Measurements from ENCODE around the gene HSBP1. TPM values are rescaled to one million over a fixed set of nuclear protein-coding genes. Genes with fewer than 3 reads are reported as not detected.

HSBP1 gene
- total RNA-seq, 1 experiment from 2014 or later, result 235 TPM

- H3K9me3 Mint-ChIP-seq (ENCODE audit: unreplicated experiment), result peaks cover 15% of the 10 kb centered on the region
- Histone ChIP-seq H3K9me3 (0 out of 2 replicates have a peak, but pooled peaks cover 10% of the 10 kb centered on the region), H3K4me1 (no peaks in the 10 kb centered on the region; the same call in 1 of the 2 replicates), H3K4me3 (ENCODE audit: low read depth, low read length) (no peak overlapping the region), H3K27me3 (replicated peaks; ENCODE audit: control insufficient read depth, insufficient read depth, low read length) (no peaks in the 10 kb centered on the region), H3K36me3 (ENCODE audit: control insufficient read depth, insufficient read depth, low read length) (no peaks in the 10 kb centered on the region)
- H3K27ac Mint-ChIP-seq (ENCODE audit: unreplicated experiment), result no peak overlapping the region
- no peak for DNase-seq
- peaks cover 2% of the 10 kb centered on the region for H3K27me3 Mint-ChIP-seq (ENCODE audit: insufficient read depth, unreplicated experiment)
- no peak for TF ChIP-seq CTCF (IDR thresholded peaks at IDR 0.05; ENCODE audit: insufficient read depth in 1 of 2, low read depth in 1 of 2, low read length in 1 of 2, severe bottlenecking in 1 of 2, unreplicated experiment in 1 of 2)
- POLR2A ChIA-PET, result no interaction called here
- CTCF ChIA-PET, result no interaction called here
- BruUV-seq (replicated peaks), result no TSS peak
- H3K4me3 Mint-ChIP-seq (ENCODE audit: unreplicated experiment), result no peak overlapping the region
- intact Hi-C loops (cut with micrococcal nuclease; ENCODE audit: unreplicated experiment), result no loop called here
- H3K4me1 Mint-ChIP-seq (ENCODE audit: low read depth, unreplicated experiment), result no peaks in the 10 kb centered on the region
- no peaks in the 10 kb centered on the region for H3K36me3 Mint-ChIP-seq (ENCODE audit: insufficient read depth, unreplicated experiment)
Measured at GRCh38 chr16:83837566-83837965, 29.8 kb downstream of the HSBP1 start.

- Histone ChIP-seq H3K27me3 (replicated peaks; ENCODE audit: control insufficient read depth, insufficient read depth, low read length) (no peaks in the 10 kb centered on the region), H3K9me3 (0 out of 2 replicates have a peak, but pooled peaks cover 10% of the 10 kb centered on the region), H3K36me3 (ENCODE audit: control insufficient read depth, insufficient read depth, low read length) (no peaks in the 10 kb centered on the region), H3K4me3 (ENCODE audit: low read depth, low read length) (no peak overlapping the region), H3K4me1 (no peaks in the 10 kb centered on the region; the same call in 1 of the 2 replicates)
- intact Hi-C loops (cut with micrococcal nuclease; ENCODE audit: unreplicated experiment), result no loop called here
- ChIA-PET POLR2A (no interaction called here), CTCF (no interaction called here)
- Mint-ChIP-seq H3K36me3 (ENCODE audit: insufficient read depth, unreplicated experiment) (no peaks in the 10 kb centered on the region), H3K4me3 (ENCODE audit: unreplicated experiment) (no peak overlapping the region), H3K27me3 (ENCODE audit: insufficient read depth, unreplicated experiment) (peaks cover 2% of the 10 kb centered on the region), H3K9me3 (ENCODE audit: unreplicated experiment) (peaks cover 15% of the 10 kb centered on the region), H3K4me1 (ENCODE audit: low read depth, unreplicated experiment) (no peaks in the 10 kb centered on the region), H3K27ac (ENCODE audit: unreplicated experiment) (no peak overlapping the region)
- no peak for TF ChIP-seq CTCF (IDR thresholded peaks at IDR 0.05; ENCODE audit: insufficient read depth in 1 of 2, low read depth in 1 of 2, low read length in 1 of 2, severe bottlenecking in 1 of 2, unreplicated experiment in 1 of 2)
- no TSS peak for BruUV-seq (replicated peaks)
- DNase-seq, result no peak
Measured at GRCh38 chr16:83838151-83838550, 30.4 kb downstream of the HSBP1 start.

GRCh38 chr16:83839561-83839960, 31.8 kb downstream of the HSBP1 start:
- no peak overlapping the region for H3K4me3 ChIP-seq (ENCODE audit: low read depth, low read length)
- no peaks in the 10 kb centered on the region for H3K4me1 Mint-ChIP-seq (ENCODE audit: low read depth, unreplicated experiment)
- ChIA-PET POLR2A (no interaction called here), CTCF (no interaction called here)
- no peak for DNase-seq
- H3K27me3 ChIP-seq (replicated peaks; ENCODE audit: control insufficient read depth, insufficient read depth, low read length), result no peaks in the 10 kb centered on the region
- H3K36me3 Mint-ChIP-seq (ENCODE audit: insufficient read depth, unreplicated experiment), result no peaks in the 10 kb centered on the region
- intact Hi-C loops (cut with micrococcal nuclease; ENCODE audit: unreplicated experiment), result no loop called here
- no peaks in the 10 kb centered on the region for H3K36me3 ChIP-seq (ENCODE audit: control insufficient read depth, insufficient read depth, low read length)
- H3K9me3 ChIP-seq, result 0 out of 2 replicates have a peak, but pooled peaks cover 10% of the 10 kb centered on the region
- peaks cover 2% of the 10 kb centered on the region for H3K27me3 Mint-ChIP-seq (ENCODE audit: insufficient read depth, unreplicated experiment)
- no peak overlapping the region for H3K27ac Mint-ChIP-seq (ENCODE audit: unreplicated experiment)
- peaks cover 15% of the 10 kb centered on the region for H3K9me3 Mint-ChIP-seq (ENCODE audit: unreplicated experiment)
- BruUV-seq (replicated peaks), result no TSS peak
- no peak for TF ChIP-seq CTCF (IDR thresholded peaks at IDR 0.05; ENCODE audit: insufficient read depth in 1 of 2, low read depth in 1 of 2, low read length in 1 of 2, severe bottlenecking in 1 of 2, unreplicated experiment in 1 of 2)
- H3K4me3 Mint-ChIP-seq (ENCODE audit: unreplicated experiment), result no peak overlapping the region
- no peaks in the 10 kb centered on the region for H3K4me1 ChIP-seq

Measured in Caco-2 (cell line).